GM18907 (cell line): ENCODE data around the gene PDGFA.

Source experiments
- ATAC-seq: cut with Tn5 transposase; IDR thresholded peaks from one replicate; pipeline ENCODE4 v1.9.1; 2021; ENCODE audit warnings: mild to moderate bottlenecking, moderate library complexity; ENCODE audit not compliant: unreplicated experiment

The PDGFA gene

DNA sequence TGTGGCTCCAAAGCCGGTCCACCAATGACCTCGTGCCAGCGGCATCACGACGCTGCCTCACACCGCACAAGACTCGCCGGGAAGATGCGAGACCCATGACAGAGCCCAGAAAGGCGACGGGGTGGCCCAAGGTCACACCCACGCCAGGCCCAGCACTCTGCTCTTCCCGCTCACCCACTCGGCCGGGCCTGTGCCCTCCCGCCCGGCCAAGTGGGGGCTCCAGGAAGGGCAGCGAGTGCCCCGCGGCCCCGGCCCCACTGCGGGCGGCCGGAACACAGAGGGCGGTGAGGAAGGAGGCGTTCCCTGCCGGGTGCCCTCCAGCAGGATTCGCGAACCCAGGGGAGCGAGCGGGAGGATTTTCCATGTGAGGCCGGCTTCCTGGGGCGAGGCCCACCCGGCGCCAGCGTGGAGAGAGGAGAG lies 56.3 kb downstream of the PDGFA start:
- ATAC-seq = no peak

DNA sequence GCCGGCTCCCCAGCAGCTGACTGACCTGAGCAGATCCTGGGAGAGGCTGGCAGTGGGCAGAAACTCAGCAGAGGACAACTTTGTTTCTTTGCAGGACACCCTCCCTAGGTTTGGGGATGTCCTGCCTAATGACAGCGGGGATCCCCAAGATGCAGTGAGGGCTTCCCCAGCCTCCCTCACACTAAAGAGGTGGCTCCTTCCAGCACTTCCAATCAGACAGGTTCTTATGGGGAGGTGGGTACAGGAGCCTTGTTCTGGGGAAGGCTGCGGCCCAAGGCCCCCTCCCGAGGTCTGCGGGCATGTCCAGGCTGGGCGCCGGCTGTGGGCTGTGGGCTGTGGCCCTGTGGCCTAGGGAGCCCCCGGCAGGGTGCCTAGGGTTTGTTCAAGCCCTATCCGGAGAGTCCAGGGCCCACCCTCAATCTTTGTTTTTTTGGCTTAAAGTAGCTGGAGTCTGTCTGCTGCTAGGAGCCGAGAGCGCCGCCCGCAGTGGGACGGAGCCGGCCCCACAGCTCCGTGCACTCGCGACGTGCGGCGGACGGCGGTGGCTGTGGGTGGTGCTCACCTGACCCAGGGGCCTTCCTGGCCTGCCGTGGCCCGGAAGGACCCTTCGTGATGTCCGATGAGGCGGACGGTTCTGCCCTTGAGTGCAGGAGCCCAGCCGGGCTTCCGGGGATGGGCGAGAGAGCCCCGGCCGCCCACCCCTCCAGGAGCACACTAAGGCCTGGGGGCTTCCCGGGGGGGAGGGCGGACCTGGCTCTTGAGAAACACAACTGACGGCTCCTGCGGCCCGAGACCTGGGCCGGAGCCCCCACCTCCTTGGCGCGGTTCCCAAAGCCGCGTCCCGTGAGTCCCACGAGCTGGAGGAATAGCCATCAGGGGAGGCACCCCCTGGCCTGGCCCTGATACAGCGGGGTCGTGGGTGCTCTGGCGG lies 57.2 kb downstream of the PDGFA start:
- ATAC-seq = no peak

DNA sequence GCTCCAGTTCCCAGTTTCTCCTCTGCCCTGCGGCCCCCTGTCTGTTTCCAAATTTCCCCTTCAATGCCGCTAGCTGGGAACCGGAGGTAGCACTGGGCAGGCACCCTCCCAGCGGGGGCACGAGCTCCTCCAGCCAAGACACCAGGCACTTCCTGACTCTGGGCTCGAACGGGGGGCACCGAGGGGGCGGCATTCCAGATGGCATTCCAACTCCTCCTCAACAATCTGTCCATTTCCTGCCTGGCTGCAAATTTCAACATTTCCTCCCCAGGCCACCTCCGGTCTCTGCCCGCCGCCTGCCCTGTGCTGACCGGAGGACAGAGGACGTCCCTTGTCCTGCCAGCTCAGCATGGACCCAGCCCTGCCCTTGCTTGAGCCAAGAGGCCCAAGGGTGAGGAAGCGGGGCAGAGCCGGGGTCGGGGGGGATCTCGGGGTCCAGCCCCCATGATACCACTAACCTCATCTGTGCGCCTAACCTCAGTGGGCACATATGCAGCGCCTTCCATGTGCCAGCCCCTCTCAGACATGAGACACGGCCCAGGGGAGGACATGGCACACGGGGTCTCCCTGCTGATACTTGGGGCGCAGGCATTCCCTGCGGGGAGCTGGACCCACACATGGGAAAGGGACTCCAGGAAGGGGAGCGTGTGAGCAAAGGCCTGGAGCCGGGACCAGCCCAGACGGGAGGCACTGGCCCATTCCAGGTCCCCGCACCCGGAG lies 58.0 kb downstream of the PDGFA start:
- ATAC-seq = no peak

DNA sequence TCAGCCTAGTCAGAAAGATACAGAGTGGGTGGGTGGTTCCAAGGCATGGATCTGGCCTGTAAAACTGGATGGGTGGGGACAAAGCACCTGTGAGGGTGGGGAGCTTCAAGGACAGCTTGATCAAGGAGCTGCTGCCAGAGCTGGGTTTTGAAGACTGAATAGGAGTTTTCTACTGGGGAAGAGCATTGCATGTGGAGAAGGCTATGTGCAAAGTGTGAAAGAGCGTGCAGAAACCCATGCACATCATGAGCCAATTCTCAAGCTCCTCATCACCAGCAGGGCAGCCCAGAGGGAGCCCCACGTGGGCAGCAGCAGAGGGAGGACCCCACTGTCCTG lies 58.6 kb downstream of the PDGFA start:
- no peak for ATAC-seq

DNA sequence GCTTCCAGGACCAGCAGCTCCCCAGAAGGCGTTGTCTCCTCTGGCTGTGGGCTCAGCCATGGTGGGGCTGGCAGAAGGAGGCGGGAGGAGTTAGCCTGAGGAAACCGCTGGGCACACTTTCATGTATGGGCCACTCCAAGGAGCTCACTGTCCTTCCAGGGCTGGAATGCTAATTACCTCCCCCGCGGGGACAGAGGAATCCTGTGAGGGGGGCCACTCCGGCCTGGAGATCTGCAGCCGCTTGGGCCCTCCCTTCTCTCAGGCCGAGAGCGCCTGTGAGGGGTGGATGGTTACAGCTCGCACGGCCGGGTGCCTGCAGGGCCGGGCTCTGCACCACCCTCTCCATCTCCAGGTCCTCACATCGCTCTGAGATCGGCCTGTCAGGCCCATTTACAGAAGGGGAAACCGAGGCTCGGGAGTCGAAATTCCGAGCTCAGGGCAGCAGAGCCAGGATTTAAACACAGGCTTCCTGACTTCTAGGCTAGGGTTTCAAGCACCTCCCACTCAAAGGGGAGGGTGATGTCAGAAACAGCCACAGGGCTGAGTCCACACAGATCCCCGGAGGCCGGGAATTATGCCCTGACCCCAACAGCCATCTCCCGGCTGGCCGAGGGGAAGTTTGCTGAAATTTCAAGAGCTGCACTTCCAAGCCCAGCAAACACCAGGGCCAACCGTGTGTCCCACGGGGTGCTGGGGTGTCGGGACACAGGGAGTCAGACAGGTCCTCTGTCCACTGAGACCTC lies 59.1 kb downstream of the PDGFA start:
- ATAC-seq = no peak

DNA sequence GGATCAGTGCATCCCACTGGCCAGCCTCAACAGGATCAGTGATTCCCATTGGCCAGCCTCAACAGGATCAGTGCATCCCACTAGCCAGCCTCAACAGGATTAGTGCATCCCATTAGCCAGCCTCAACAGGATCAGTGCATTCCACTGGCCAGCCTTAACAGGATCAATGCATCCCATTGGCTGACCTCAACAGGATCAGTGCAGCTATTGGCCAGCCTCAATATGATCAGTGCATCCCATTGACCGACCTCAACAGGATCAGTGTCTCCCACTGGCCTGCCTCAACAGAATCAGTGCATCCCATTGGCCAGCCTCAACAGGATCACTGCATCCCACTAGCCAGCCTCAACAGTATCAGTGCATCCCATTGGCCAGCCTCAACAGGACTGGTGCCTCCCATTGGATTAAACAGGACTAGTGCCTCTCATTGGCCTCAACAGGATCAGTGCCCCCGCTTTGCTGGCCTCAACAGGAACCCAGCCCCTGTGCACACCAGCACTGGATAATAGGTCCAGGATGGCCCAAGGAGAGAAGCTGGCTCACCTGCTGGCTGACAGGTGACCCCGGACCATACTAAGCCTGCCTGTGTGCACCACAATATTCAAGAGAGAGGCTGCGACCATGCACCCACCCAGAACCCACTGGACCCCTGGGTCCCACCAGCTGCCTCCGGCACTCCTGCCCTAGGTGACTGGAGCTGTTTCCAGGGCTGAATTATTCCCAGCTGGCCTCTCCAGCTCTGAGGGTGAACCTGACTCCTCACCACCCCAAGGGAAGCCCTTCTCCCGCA lies 59.9 kb downstream of the PDGFA start:
- ATAC-seq = no peak

DNA sequence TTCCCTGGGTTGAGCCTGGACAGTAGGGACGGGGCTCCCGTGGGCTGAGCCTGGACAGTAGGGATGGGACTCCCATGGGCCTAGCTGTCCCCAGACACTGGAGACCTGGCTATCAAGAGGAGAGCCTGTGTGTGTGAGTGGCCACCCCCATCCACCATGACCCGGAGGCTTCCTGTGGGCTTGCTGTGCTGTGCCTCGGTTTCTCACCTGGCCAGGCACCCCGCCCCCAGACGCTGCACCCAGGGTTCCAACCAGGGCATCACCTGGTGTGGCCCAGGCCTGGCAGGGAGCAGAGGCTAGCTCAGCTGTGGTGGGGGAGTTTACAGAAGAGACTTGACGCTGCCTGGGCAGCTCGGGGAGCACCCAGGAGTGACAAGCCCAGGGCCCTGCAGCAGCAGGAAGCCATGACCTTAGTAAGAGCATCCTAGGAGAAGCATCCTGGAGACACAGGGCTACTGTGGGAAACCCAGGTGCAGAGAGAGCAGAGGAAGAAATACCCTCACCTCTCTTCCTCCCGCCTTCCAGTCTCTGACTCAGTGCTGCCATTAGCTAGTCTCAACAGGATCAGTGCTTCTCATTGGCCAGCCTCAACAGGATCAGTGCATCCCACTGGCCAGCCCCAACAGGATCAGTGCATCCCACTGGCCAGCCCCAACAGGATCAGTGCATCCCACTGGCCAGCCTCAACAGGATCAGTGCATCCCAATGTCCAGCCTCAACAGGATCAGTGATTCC lies 61.0 kb downstream of the PDGFA start:
- ATAC-seq = no peak

DNA sequence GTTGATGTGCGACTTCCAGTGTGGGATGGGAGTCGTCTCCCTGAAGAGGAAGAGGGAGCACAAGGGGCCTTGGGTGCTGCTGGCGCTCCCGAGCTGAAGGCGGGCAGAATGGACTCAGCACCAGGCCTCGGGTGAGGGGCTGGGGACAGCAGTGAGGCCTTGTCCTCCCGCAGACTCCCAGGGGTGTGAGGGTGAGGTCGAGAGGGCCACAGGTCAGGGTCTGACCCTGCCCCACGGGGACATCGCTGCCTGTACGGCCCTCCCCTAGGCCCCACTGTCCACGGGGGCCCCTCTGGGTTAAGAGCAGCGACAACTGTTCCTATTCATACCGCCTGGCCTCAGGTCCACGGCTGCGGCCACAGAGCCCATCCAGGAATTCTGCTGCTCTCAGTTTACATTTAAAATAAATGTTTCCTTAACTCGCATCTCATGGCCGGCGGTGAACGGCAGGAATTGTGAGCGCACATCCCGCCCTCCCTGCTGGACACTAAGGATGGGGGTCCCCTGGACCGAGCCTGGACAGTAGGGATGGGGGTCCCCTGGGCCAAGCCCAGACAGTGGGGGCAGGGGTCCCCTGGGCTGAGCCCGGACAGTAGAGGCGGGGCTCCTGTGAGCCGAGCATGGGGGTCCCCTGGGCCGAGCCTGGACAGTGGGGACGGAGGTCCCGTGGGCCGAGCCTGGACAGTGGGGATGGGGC lies 61.7 kb downstream of the PDGFA start:
- ATAC-seq = no peak

DNA sequence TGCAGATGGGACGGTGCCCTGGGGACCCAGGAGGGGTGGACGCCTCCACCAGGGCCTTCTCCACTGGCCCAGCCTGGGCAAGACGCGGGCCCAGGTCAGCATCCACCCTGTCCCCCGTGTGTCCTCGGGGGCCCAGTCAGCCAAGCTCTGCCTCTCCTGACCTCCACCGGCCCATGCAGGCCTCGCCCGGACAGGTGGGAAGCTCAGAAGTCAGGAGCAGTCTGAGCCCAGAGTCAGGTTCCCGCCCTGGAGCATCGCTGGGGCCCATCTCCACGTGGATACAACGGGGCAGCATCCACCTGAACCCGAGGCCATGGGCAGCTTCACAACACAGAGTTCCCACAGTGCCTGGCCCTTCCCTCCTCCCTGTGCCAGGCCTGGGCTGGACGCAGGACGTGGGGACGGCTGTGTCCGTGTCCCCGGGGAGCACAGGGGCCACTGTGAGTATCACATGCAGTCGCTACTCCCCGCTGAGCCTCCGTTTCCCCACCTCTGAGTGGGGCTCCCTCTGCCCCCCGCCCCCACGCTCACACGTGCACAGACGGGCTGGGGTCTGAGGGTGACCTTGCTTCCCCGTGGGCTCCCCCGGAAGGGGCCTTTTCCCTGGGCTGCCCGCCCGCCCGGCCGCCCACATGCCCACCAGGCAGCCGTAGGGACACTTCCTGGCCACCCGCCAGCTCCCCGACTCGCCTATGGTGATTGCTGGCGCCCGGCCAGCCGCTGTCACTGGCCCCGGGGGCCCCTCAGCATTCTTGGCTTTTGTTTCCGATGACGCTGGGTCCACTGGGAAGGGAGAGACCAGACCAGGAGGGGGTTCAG lies 64.3 kb downstream of the PDGFA start:
- no peak for ATAC-seq

DNA sequence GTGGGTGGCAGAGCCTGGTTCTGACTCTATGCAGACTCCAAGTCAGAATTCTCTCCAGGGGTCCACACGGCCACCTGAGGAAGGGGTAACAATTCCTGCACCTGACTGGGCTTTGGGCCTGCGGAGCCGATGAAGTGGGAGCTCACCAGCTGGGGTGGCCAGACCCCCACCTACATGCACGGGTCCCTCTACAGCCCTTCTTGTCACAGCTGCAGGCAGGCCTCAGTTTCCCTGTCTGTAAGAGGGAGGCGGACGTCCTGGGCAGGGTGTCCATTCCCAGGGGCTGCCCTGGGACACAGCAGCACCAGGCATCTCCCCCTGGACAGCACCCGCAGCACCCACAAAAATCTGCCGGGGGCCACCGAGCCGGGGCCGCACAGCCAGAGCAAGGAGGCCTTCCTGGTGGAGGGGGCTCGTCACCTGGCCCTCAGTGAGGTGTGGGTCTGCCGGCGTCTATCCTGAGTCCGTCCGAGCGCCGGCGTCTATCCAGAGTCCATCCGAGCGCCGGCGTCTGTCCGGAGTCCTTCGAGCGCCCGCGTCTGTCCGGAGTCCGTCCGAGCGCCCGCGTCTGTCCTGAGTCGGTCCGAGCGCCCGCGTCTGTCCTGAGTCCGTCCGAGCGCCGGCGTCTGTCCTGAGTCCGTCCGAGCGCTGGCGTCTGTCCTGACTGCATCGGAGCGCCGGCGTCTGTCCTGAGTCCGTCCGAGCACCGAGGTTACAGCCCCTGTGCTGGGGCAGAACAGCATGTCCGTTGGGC lies 65.1 kb downstream of the PDGFA start:
- no peak for ATAC-seq

DNA sequence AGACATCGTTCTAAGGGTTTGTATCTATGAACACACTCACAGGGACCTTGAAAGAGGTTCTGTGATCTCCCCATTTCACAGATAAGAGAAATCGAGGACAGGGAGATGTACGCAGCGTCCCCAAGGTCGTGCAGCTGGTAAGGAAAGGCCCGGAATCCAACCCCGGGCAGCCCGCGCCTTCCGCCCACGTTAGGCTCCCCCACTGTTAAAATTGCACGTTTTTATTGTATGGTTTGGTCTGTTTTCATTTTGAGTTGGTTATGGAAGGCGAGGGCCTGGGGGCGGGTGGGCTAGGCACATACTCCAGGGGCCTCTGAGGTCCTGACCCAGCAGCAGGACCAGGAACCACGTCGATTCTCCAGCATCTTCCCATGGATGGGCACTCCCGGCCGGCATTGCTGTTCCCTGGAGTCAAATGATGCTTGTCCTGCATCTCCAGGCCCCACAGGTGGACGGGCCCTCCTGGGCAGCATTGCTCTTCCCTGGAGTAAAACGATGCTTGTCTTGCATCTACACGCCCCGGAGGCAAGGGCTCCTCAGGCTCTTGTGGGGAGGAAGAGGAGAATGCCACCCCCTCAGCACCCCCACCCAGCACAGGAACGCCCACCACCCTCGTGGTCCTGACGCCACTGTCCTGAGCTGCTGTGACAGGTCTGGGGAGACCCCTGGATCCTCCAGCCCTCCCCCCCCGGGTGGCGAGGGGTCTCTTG lies 65.9 kb downstream of the PDGFA start:
- no peak for ATAC-seq

DNA sequence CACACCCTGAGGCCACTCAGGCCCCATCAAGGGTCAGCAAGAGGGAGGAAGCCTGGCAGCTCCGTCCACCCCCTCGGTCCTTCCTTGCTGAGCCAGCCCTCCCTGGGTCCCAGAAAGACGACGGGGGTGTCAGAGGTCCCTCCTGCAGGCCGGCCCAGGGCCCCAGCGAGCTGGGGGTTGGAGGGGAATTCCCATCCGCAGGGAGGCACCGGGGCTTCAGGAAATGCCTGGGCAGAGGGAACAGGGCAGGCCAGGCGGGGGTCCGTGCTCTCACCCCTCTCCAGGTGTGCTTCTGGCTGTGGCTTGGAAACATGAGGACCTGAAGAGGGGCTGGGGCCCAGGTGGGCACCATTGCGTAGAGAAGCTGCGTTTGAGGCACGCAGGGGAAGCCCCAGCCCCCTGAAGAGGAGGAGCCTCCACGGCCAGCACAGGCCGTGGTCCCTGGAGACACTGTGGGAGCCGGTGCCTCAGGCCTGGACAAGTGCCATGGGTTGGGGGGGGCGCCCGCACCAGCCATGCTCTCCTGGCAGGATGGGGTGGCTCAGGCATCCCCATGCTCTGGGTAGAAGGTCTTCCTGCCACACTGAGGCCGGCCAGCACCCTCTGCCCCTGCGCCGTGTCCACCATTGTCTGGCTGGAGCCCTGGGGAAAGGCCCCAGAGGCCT lies 66.7 kb downstream of the PDGFA start:
- ATAC-seq = no peak

DNA sequence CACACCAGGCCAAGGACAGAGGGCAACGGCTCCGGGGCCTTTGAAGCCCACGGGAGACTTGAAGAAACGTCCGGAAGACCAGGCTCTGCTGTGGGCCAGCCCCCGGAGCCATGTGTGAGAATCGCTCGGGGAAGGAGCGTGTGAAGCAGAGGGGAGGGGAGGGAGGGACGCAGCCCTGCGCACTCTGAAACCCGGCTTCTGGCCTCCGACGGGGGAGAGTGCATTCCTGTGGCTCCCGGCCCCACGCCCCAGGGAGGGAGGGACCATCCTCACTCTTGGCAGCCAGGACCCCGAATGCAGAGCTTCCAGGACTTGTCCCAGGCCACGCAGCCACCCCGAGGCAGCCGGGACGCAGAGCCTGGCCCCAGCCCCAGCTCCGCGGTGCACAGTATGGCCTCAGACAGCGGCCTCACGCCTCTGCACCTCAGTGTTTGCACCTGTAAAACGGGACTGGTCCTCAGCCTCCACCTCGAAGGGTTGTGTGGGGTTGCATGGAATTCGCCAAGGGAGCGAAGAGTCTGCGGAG lies 67.4 kb downstream of the PDGFA start:
- ATAC-seq = no peak

DNA sequence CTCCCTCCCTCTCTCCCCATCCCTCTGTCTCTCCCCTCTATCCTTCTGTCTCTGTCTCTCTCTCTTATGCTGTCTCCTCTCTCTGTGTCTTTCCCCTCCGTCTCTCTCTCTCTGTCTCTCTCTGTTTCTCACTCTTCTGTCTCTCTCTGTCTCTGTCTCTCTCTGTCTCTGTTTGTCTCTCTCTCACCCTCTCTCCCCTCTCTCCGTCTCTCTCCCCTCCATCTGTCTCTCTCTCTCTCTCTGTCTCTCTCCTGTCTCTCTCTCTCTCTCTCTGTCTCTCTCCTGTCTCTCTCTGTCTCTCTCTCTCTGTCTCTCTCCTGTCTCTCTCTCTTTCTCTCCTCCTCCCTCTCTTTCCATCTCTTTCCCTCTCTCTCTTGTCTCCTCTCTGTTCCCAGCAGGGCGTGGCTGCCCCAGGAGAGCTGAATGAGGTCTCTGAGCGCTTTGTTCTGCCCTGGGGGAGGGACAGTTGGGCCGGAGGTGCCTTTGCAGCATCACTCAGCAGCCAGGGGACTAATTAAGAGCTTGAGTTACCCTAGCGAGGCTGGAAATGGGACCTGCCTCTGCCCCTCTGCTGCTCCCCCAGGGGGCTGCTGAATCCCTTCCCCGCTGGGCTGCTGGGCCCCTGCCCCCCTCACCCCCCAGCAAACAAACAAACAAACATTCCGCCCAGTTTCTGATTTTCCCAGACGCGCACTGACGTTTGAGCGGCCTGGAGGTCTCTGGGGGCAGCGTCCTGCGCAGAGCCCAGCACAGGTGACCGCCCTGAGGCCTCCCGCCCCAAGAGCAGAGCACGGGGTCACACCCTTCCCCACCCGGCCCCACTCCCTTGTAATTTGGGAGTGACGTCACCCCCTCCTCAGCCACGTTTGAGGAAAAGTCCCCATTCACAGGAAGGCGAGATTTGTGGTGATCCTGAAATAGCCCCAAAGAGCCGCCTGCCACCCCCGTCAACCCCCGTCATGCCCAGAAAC lies 68.1 kb downstream of the PDGFA start:
- ATAC-seq = no peak

DNA sequence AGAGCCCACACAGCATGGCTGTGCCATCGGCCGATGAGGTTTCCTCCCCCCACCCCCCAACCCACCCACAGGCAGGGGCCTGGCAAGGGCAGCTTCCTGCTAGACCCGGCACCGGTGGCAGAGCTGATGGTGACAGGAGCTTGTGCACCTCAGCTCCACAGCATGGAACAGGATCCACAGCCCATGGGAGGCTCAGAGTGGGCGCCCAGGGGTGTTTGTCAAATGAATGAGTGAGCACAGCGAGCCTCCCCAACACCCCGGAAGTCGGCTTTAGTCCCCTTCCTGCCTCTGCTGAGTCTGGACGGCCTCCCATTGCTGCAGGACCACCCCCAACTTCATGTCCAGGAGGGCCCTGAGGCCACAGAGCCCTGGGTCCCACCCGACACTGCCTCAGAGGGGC lies 68.9 kb downstream of the PDGFA start:
- ATAC-seq = no peak
